Keratinocyte (primary cell): Measurements from ENCODE around the gene PGBD1. TPM values are rescaled to one million over a fixed set of nuclear protein-coding genes. Genes with fewer than 3 reads are reported as not detected.

ENCODE experiments used
- DNase-seq: peaks from one replicate; pipeline ENCODE4 v3.0.0-alpha.2; 2011; ENCODE audit warnings: low read depth, missing footprints, low spot score
- FAIRE-seq: peaks from 2 replicates; lab custom pipeline; 2011; peaks lifted over from hg19 to GRCh38; lab: Jason Lieb, UNC
- H2AFZ ChIP-seq: 2 replicates; pipeline ENCODE4 v1.6.0; 2012; ENCODE audit warnings: low read length, control low read depth, inconsistent platforms; ENCODE audit not compliant: control insufficient read depth
- H3K27ac ChIP-seq: 2 replicates; pipeline ENCODE4 v1.5.1; 2011; ENCODE audit warnings: low read length; ENCODE audit not compliant: control insufficient read depth, insufficient read depth
- H3K27me3 ChIP-seq: 3 replicates; pipeline ENCODE4 v1.6.0; 2011; ENCODE audit warnings: low read length; ENCODE audit not compliant: control insufficient read depth, insufficient read depth; ENCODE audit errors: extremely low read depth
- H3K36me3 ChIP-seq, 2 experiments: 2 replicates in 1 of 2; 3 replicates in 1 of 2; pipeline ENCODE4 v1.5.1; 2011; ENCODE audit warnings: low read length in 2 of 2, mild to moderate bottlenecking in 1 of 2; ENCODE audit not compliant: control insufficient read depth in 2 of 2, insufficient read depth in 2 of 2; ENCODE audit errors: extremely low read depth in 1 of 2
- H3K4me1 ChIP-seq: 3 replicates; pipeline ENCODE4 v1.5.1; 2011; ENCODE audit warnings: low read length; ENCODE audit not compliant: control insufficient read depth, insufficient read depth; ENCODE audit errors: extremely low read depth
- H3K4me2 ChIP-seq: 3 replicates; pipeline ENCODE4 v1.6.0; 2011; ENCODE audit warnings: low read depth, low read length; ENCODE audit not compliant: control insufficient read depth, insufficient read depth; ENCODE audit errors: extremely low read depth
- H3K4me3 ChIP-seq, 3 experiments: fragments of 200-600 bp in 1 of 3; sonication (generic) in 1 of 3; 2 replicates in 2 of 3; 3 replicates in 1 of 3; pipeline ENCODE4 v1.5.1; 2011 to 2016; ENCODE audit warnings: low read length in 3 of 3, mild to moderate bottlenecking in 3 of 3, control low read depth in 2 of 3, inconsistent platforms in 1 of 3, low read depth in 1 of 3, mixed read lengths in 1 of 3, mixed run types in 1 of 3, moderate library complexity in 1 of 3; ENCODE audit not compliant: control insufficient read depth in 2 of 3, insufficient read depth in 2 of 3; ENCODE audit errors: extremely low read depth in 1 of 3
- H3K79me2 ChIP-seq: 2 replicates; pipeline ENCODE4 v1.6.0; 2012; ENCODE audit warnings: low read length; ENCODE audit not compliant: control insufficient read depth, insufficient read depth
- H3K9ac ChIP-seq: 3 replicates; pipeline ENCODE4 v1.6.0; 2011; ENCODE audit warnings: low read length; ENCODE audit not compliant: control insufficient read depth, insufficient read depth; ENCODE audit errors: extremely low read depth
- H3K9me1 ChIP-seq: 3 replicates; pipeline ENCODE4 v1.6.0; 2011; ENCODE audit warnings: low read length; ENCODE audit not compliant: control insufficient read depth, insufficient read depth; ENCODE audit errors: extremely low read depth
- H3K9me3 ChIP-seq: 2 replicates; pipeline ENCODE4 v1.5.1; 2012; ENCODE audit warnings: low read depth, low read length; ENCODE audit not compliant: control insufficient read depth
- H4K20me1 ChIP-seq: 3 replicates; pipeline ENCODE4 v1.6.0; 2011; ENCODE audit warnings: low read length; ENCODE audit not compliant: control insufficient read depth, insufficient read depth; ENCODE audit errors: extremely low read depth
- CTCF ChIP-seq, 3 experiments: IDR thresholded peaks in 1 of 3; conservative IDR thresholded peaks in 1 of 3; optimal IDR thresholded peaks in 1 of 3; 2 replicates in 2 of 3; 3 replicates in 1 of 3; pipeline versions ENCODE3 to v1.5.1; 2011; ENCODE audit warnings: low read length in 3 of 3, mild to moderate bottlenecking in 3 of 3, moderate library complexity in 2 of 3, control low read depth in 1 of 3, inconsistent platforms in 1 of 3; ENCODE audit not compliant: insufficient read depth in 2 of 3; ENCODE audit errors: extremely low read depth in 1 of 3
- EZH2 ChIP-seq: IDR thresholded peaks from one replicate; pipeline ENCODE4 v1.6.1; 2012; ENCODE audit warnings: inconsistent platforms, mild to moderate bottlenecking, low read length, moderate library complexity
- dilution Hi-C: fragments of 300-500 bp; cut with MboI; formaldehyde crosslinking; loops from one replicate; pipeline ENCODE4 v1.7.0; 2020; ENCODE audit warnings: low sequenced_read_pairs; ENCODE audit not compliant: extremely low pct_ligation_motif_present
- polyA plus RNA-seq, 5 experiments: library from polyadenylated mRNA; depleted of rRNA in 3 of 5; stranded (reverse) in 3 of 5; stranded (forward) in 1 of 5; unstranded in 1 of 5; fragments of >200 nt; gene quantifications; 1 replicate in 1 of 5; 2 replicates in 3 of 5; 3 replicates in 1 of 5; pipeline versions ENCODE4 v1.2.1 to v1.2.3, GENCODE V29; 2011 to 2012; ENCODE audit warnings: missing spikeins in 2 of 5, low read depth in 1 of 5, low replicate concordance in 1 of 5

Gene PGBD1
- polyA plus RNA-seq, 1 donor (not counting 4 experiments of a cell fraction or from before 2014, with no cell fraction given): 3.1 TPM

- H4K20me1 ChIP-seq: no peaks in the 10 kb centered on the region
- no peak overlapping the region for H3K27ac ChIP-seq
- H2AFZ ChIP-seq: no peak overlapping the region
- no peaks in the 10 kb centered on the region for H3K9me1 ChIP-seq
- no peaks in the 10 kb centered on the region for H3K27me3 ChIP-seq
- FAIRE-seq: no peak
- dilution Hi-C loops: no loop called here
- TF ChIP-seq CTCF (optimal IDR thresholded peaks at IDR 0.05 in 1 of 3, IDR thresholded peaks at IDR 0.05 in 1 of 3, conservative IDR thresholded peaks at IDR 0.05 in 1 of 3; ENCODE audit: extremely low read depth in 1 of 3, insufficient read depth in 2 of 3, low read length in 3 of 3) (no peak), EZH2 (no peak)
- no peak overlapping the region for H3K4me3 ChIP-seq
- H3K9ac ChIP-seq: no peak overlapping the region
- no peaks in the 10 kb centered on the region for H3K36me3 ChIP-seq
- peaks cover 20% of the 10 kb centered on the region for H3K79me2 ChIP-seq
- no peak overlapping the region for H3K4me2 ChIP-seq
- DNase-seq: no peak
- H3K4me1 ChIP-seq: peaks cover 5% of the 10 kb centered on the region
- H3K9me3 ChIP-seq: no peaks in the 10 kb centered on the region
These were observed 65.7 kb downstream of the PGBD1 start for GRCh38 chr6:28347119-28347518.

DNA sequence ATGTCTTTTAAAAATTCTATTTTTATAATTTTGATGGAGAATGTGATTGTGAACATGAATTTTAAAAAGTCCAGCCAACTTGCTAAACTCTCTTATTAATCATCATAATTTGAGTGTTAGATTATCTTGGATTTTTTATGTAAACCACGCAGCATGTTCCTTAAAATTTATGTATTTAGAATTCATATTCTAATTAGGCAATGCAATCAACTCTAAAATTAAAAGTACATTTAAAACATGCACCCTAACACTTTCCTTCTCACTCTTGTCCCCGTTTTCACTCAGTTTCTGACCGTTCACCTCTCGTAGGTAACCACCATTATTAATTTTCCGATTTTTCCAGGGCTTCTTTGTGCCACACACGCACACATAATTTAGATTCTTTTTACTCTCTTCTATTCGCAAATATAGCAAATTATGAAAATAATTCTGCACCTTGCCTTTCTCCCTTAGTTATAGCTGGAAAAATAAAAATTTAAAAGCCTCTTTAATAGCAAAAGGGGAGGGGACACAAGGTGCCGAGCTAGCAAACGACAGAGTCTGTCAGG lies 68.0 kb downstream of the PGBD1 start:
- DNase-seq: no peak
- Histone ChIP-seq H3K79me2 (peaks cover 34% of the 10 kb centered on the region), H3K27me3 (no peaks in the 10 kb centered on the region), H3K9me3 (no peaks in the 10 kb centered on the region), H3K4me2 (peak overlapping the region; percentile 91), H2AFZ (peak overlapping the region; percentile 81), H3K27ac (peak overlapping the region; percentile 75), H3K9ac (peak overlapping the region; percentile 81), H4K20me1 (no peaks in the 10 kb centered on the region), H3K4me3 (peak overlapping the region; percentile 75 to 95 (median 90)), H3K9me1 (no peaks in the 10 kb centered on the region), H3K36me3 (no peaks in the 10 kb centered on the region), H3K4me1 (peaks cover 18% of the 10 kb centered on the region)
- FAIRE-seq: no peak
- TF ChIP-seq CTCF (optimal IDR thresholded peaks at IDR 0.05 in 1 of 3, IDR thresholded peaks at IDR 0.05 in 1 of 3, conservative IDR thresholded peaks at IDR 0.05 in 1 of 3; ENCODE audit: extremely low read depth in 1 of 3, insufficient read depth in 2 of 3, low read length in 3 of 3) (no peak), EZH2 (no peak)
- dilution Hi-C loops: no loop called here
